ENCODE results near the gene PARD3. TPM values are rescaled to one million over a fixed set of nuclear protein-coding genes. Genes with fewer than 3 reads are reported as not detected.
"Not testable (repeated sequence)": the region's sequence is repeated elsewhere in the genome, so short reads cannot be mapped to it uniquely, and the experiment has no call there.

Gene PARD3
- total RNA-seq, 2 experiments from 2014 or later: 1.3 to 1.9 TPM

- H3K36me3 Mint-ChIP-seq: no peaks in the 10 kb centered on the region
- H3K4me1 Mint-ChIP-seq: no peaks in the 10 kb centered on the region
- no peaks in the 10 kb centered on the region for H3K27me3 Mint-ChIP-seq
- no peak overlapping the region for H3K4me3 Mint-ChIP-seq
- DNase-seq: no peak
- H3K9me3 Mint-ChIP-seq: no peaks in the 10 kb centered on the region
- H3K27ac Mint-ChIP-seq: no peak overlapping the region
These were observed 407.7 kb downstream of the PARD3 start for GRCh38 chr10:34407324-34407805.

- Mint-ChIP-seq H3K4me1 (no peaks in the 10 kb centered on the region), H3K4me3 (no peak overlapping the region), H3K36me3 (no peaks in the 10 kb centered on the region), H3K27ac (no peak overlapping the region), H3K9me3 (no peaks in the 10 kb centered on the region), H3K27me3 (no peaks in the 10 kb centered on the region)
- no peak for DNase-seq
These were observed 408.4 kb downstream of the PARD3 start for GRCh38 chr10:34406463-34407323.

GRCh38 chr10:34405611-34406462, 409.3 kb downstream of the PARD3 start:
- no peaks in the 10 kb centered on the region for H3K36me3 Mint-ChIP-seq
- H3K27ac Mint-ChIP-seq: no peak overlapping the region
- H3K27me3 Mint-ChIP-seq: no peaks in the 10 kb centered on the region
- H3K4me1 Mint-ChIP-seq: no peaks in the 10 kb centered on the region
- no peak for DNase-seq
- no peak overlapping the region for H3K4me3 Mint-ChIP-seq
- no peaks in the 10 kb centered on the region for H3K9me3 Mint-ChIP-seq

- Mint-ChIP-seq H3K27ac (no peak overlapping the region), H3K4me3 (no peak overlapping the region), H3K4me1 (no peaks in the 10 kb centered on the region), H3K27me3 (no peaks in the 10 kb centered on the region), H3K9me3 (no peaks in the 10 kb centered on the region), H3K36me3 (no peaks in the 10 kb centered on the region)
- DNase-seq: no peak
These were observed 411.6 kb downstream of the PARD3 start for GRCh38 chr10:34403512-34403911.

GRCh38 chr10:34400075-34400474, 415.0 kb downstream of the PARD3 start:
- no peaks in the 10 kb centered on the region for H3K9me3 Mint-ChIP-seq
- DNase-seq: no peak
- no peaks in the 10 kb centered on the region for H3K4me1 Mint-ChIP-seq
- no peaks in the 10 kb centered on the region for H3K36me3 Mint-ChIP-seq
- no peak overlapping the region for H3K4me3 Mint-ChIP-seq
- no peak overlapping the region for H3K27ac Mint-ChIP-seq
- no peaks in the 10 kb centered on the region for H3K27me3 Mint-ChIP-seq

- no peak for DNase-seq
- no peaks in the 10 kb centered on the region for H3K9me3 Mint-ChIP-seq
- H3K27ac Mint-ChIP-seq: no peak overlapping the region
- H3K27me3 Mint-ChIP-seq: no peaks in the 10 kb centered on the region
- H3K4me3 Mint-ChIP-seq: no peak overlapping the region
- no peaks in the 10 kb centered on the region for H3K4me1 Mint-ChIP-seq
- no peaks in the 10 kb centered on the region for H3K36me3 Mint-ChIP-seq
These were observed 416.1 kb downstream of the PARD3 start for GRCh38 chr10:34399013-34399412.

- DNase-seq: no peak
- Mint-ChIP-seq H3K9me3 (no peaks in the 10 kb centered on the region), H3K4me3 (no peak overlapping the region), H3K27me3 (no peaks in the 10 kb centered on the region), H3K27ac (no peak overlapping the region), H3K36me3 (no peaks in the 10 kb centered on the region), H3K4me1 (no peaks in the 10 kb centered on the region)
These were observed 417.8 kb downstream of the PARD3 start for GRCh38 chr10:34397324-34397723.

GRCh38 chr10:34396663-34397062, 418.4 kb downstream of the PARD3 start:
- H3K4me1 Mint-ChIP-seq: no peaks in the 10 kb centered on the region
- H3K27me3 Mint-ChIP-seq: no peaks in the 10 kb centered on the region

GRCh38 chr10:34392641-34393170, 422.4 kb downstream of the PARD3 start:
- DNase-seq: no peak
- Mint-ChIP-seq H3K36me3 (no peaks in the 10 kb centered on the region), H3K4me3 (no peak overlapping the region), H3K4me1 (no peaks in the 10 kb centered on the region), H3K27me3 (no peaks in the 10 kb centered on the region), H3K27ac (no peak overlapping the region), H3K9me3 (no peaks in the 10 kb centered on the region)

More at GRCh38 chr10:34396663-34397062, 418.4 kb downstream of the PARD3 start:
- DNase-seq: no peak
- Mint-ChIP-seq H3K36me3 (no peaks in the 10 kb centered on the region), H3K4me3 (no peak overlapping the region), H3K27ac (no peak overlapping the region), H3K9me3 (no peaks in the 10 kb centered on the region)

- not testable (repeated sequence) for H3K4me3 Mint-ChIP-seq, H3K4me1 Mint-ChIP-seq, H3K27me3 Mint-ChIP-seq, H3K36me3 Mint-ChIP-seq, H3K27ac Mint-ChIP-seq, DNase-seq, H3K9me3 Mint-ChIP-seq
These were observed 423.9 kb downstream of the PARD3 start for GRCh38 chr10:34391168-34391567.

GRCh38 chr10:34389801-34390200, 425.3 kb downstream of the PARD3 start:
- Mint-ChIP-seq H3K36me3 (no peaks in the 10 kb centered on the region), H3K4me3 (no peak overlapping the region), H3K9me3 (no peaks in the 10 kb centered on the region), H3K27me3 (no peaks in the 10 kb centered on the region), H3K4me1 (no peaks in the 10 kb centered on the region), H3K27ac (no peak overlapping the region)
- no peak for DNase-seq

- Mint-ChIP-seq H3K4me1 (no peaks in the 10 kb centered on the region), H3K9me3 (no peaks in the 10 kb centered on the region), H3K36me3 (no peaks in the 10 kb centered on the region), H3K4me3 (no peak overlapping the region), H3K27ac (no peak overlapping the region), H3K27me3 (no peaks in the 10 kb centered on the region)
- DNase-seq: no peak
These were observed 428.2 kb downstream of the PARD3 start for GRCh38 chr10:34386921-34387320.

- H3K27ac Mint-ChIP-seq: no peak overlapping the region
- no peaks in the 10 kb centered on the region for H3K36me3 Mint-ChIP-seq
- H3K4me3 Mint-ChIP-seq: no peak overlapping the region
- H3K4me1 Mint-ChIP-seq: no peaks in the 10 kb centered on the region
- H3K27me3 Mint-ChIP-seq: no peaks in the 10 kb centered on the region
- DNase-seq: no peak
- H3K9me3 Mint-ChIP-seq: no peaks in the 10 kb centered on the region
These were observed 430.7 kb downstream of the PARD3 start for GRCh38 chr10:34384372-34384771.

GRCh38 chr10:34382626-34383025, 432.5 kb downstream of the PARD3 start:
- H3K27ac Mint-ChIP-seq: no peak overlapping the region
- no peaks in the 10 kb centered on the region for H3K9me3 Mint-ChIP-seq
- DNase-seq: no peak
- H3K36me3 Mint-ChIP-seq: no peaks in the 10 kb centered on the region
- H3K4me3 Mint-ChIP-seq: no peak overlapping the region
- no peaks in the 10 kb centered on the region for H3K27me3 Mint-ChIP-seq
- no peaks in the 10 kb centered on the region for H3K4me1 Mint-ChIP-seq

GRCh38 chr10:34380856-34381255, 434.2 kb downstream of the PARD3 start:
- H3K4me1 Mint-ChIP-seq: no peaks in the 10 kb centered on the region
- H3K27ac Mint-ChIP-seq: no peak overlapping the region
- no peak for DNase-seq
- H3K9me3 Mint-ChIP-seq: no peaks in the 10 kb centered on the region
- no peaks in the 10 kb centered on the region for H3K36me3 Mint-ChIP-seq
- H3K4me3 Mint-ChIP-seq: no peak overlapping the region
- H3K27me3 Mint-ChIP-seq: no peaks in the 10 kb centered on the region
